ENCODE measurements around the gene BICDL1. TPM values are rescaled to one million over a fixed set of nuclear protein-coding genes. Genes with fewer than 3 reads are reported as not detected.

The BICDL1 gene
- total RNA-seq, 4 donors from 2014 or later, result 127 to 207 (median 129) TPM

DNA sequence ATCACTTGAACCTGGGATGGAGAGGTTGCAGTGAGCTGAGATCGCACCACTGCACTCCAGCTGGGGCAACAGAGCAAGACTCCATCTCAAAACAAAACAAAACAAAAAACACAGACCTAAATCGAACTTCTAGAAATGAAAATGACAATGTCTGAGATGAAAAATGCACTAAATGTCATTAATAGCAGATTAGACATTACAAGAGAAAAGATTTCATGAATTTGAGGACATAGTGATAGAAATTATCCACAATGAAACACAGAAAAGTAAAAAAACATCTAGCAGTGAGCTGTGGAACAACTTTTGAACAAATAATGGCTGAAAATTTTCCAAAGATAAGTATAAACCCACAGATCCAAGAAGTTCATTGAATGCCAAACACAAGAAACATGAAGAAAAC is 35.2 kb downstream of the BICDL1 start:
- 93% methylated on average over 2 of the region's 2 CpGs for WGBS
- H3K4me1 ChIP-seq, result no peaks in the 10 kb centered on the region
- no peak for DNase-seq (ENCODE audit: low spot score in 2 of 2)
- no peak for TF ChIP-seq POLR2AphosphoS5 (IDR thresholded peaks at IDR 0.05)
- no peak for TF ChIP-seq EP300 (IDR thresholded peaks at IDR 0.05)
- TF ChIP-seq, protein P1, sequence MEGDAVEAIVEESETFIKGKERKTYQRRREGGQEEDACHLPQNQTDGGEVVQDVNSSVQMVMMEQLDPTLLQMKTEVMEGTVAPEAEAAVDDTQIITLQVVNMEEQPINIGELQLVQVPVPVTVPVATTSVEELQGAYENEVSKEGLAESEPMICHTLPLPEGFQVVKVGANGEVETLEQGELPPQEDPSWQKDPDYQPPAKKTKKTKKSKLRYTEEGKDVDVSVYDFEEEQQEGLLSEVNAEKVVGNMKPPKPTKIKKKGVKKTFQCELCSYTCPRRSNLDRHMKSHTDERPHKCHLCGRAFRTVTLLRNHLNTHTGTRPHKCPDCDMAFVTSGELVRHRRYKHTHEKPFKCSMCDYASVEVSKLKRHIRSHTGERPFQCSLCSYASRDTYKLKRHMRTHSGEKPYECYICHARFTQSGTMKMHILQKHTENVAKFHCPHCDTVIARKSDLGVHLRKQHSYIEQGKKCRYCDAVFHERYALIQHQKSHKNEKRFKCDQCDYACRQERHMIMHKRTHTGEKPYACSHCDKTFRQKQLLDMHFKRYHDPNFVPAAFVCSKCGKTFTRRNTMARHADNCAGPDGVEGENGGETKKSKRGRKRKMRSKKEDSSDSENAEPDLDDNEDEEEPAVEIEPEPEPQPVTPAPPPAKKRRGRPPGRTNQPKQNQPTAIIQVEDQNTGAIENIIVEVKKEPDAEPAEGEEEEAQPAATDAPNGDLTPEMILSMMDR (IDR thresholded peaks at IDR 0.05), result no peak
- no peak for TF ChIP-seq POLR2A (IDR thresholded peaks at IDR 0.05)
- H3K9me3 ChIP-seq, result no peaks in the 10 kb centered on the region
- H3K36me3 ChIP-seq, result no peaks in the 10 kb centered on the region
- H3K4me3 ChIP-seq, result no peak overlapping the region
- no peaks in the 10 kb centered on the region for H3K27me3 ChIP-seq
- H3K27ac ChIP-seq, result no peak overlapping the region

DNA sequence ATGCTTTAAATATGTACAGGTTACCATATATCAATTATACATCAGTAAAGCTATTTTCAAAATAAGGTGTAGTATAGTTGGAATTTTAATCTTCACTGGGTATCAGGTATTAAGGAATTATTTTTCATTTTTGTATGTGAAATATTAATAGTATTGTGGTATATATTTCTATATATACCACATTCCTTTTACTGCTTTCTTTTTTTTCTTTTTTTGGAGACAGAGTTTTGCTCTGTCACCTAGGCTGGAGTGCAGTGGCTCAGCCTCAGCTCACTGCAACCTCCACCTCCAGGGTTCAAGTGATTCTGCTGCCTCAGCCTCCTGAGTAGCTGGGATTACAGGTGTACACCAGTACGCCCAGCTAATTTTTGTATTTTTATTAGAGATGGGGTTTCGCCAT is 36.6 kb downstream of the BICDL1 start:
- H3K9me3 ChIP-seq, result no peaks in the 10 kb centered on the region
- H3K4me1 ChIP-seq, result no peaks in the 10 kb centered on the region
- H3K27me3 ChIP-seq, result no peaks in the 10 kb centered on the region
- no peak overlapping the region for H3K27ac ChIP-seq
- WGBS, result 94% methylated on average over 2 of the region's 2 CpGs
- H3K4me3 ChIP-seq, result no peak overlapping the region
- H3K36me3 ChIP-seq, result no peaks in the 10 kb centered on the region
- TF ChIP-seq POLR2A (IDR thresholded peaks at IDR 0.05) (no peak), EP300 (IDR thresholded peaks at IDR 0.05) (no peak), POLR2AphosphoS5 (IDR thresholded peaks at IDR 0.05) (no peak)
- TF ChIP-seq, protein P1 (IDR thresholded peaks at IDR 0.05), result no peak
- DNase-seq (ENCODE audit: low spot score in 2 of 2), result no peak

- no peak for DNase-seq (ENCODE audit: low spot score in 2 of 2)
- no peaks in the 10 kb centered on the region for H3K4me1 ChIP-seq
- no peaks in the 10 kb centered on the region for H3K9me3 ChIP-seq
- no peaks in the 10 kb centered on the region for H3K27me3 ChIP-seq
- H3K27ac ChIP-seq, result no peak overlapping the region
- H3K36me3 ChIP-seq, result no peaks in the 10 kb centered on the region
- no peak overlapping the region for H3K4me3 ChIP-seq
- no peak for TF ChIP-seq EP300 (IDR thresholded peaks at IDR 0.05)
- no peak for TF ChIP-seq POLR2AphosphoS5 (IDR thresholded peaks at IDR 0.05)
- no peak for TF ChIP-seq POLR2A (IDR thresholded peaks at IDR 0.05)
- TF ChIP-seq, protein P1 (IDR thresholded peaks at IDR 0.05), result no peak
These were observed 43.2 kb downstream of the BICDL1 start for GRCh38 chr12:120032242-120032641.

DNA sequence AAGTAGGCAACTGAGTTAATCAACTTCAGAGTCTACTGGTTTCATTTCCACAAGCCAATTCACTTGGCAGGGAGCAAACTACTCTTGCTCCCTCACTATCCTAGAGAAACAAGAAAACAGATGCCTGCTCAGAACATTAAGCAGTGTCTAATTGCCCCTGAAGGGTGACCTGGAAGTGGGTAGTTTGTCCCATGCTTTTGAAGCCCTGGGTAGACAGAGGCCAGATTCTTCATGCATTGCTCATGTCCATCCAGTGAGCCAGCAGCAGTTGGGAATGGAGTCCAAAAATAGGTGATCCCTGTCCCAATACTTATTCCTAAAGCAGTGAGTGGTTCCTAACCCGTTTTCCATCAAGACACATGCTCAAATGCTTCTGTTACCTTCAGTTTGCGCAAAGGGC is 48.8 kb downstream of the BICDL1 start:
- 82% methylated on average over 2 of the region's 2 CpGs for WGBS
- Histone ChIP-seq H3K27ac (no peak overlapping the region), H3K9me3 (no peaks in the 10 kb centered on the region), H3K27me3 (no peaks in the 10 kb centered on the region), H3K4me3 (no peak overlapping the region), H3K4me1 (peaks cover 10% of the 10 kb centered on the region), H3K36me3 (no peaks in the 10 kb centered on the region)
- DNase-seq (ENCODE audit: low spot score in 2 of 2), result no peak
- no peak for TF ChIP-seq POLR2A (IDR thresholded peaks at IDR 0.05)
- no peak for TF ChIP-seq POLR2AphosphoS5 (IDR thresholded peaks at IDR 0.05)
- no peak for TF ChIP-seq EP300 (IDR thresholded peaks at IDR 0.05)
- TF ChIP-seq, protein P1 (IDR thresholded peaks at IDR 0.05), result no peak

GRCh38 chr12:120039711-120040110 is 50.7 kb downstream of the BICDL1 start:
- peaks cover 17% of the 10 kb centered on the region for H3K4me1 ChIP-seq
- no peak for DNase-seq (ENCODE audit: low spot score in 2 of 2)
- TF ChIP-seq POLR2A (IDR thresholded peaks at IDR 0.05) (no peak), EP300 (IDR thresholded peaks at IDR 0.05) (no peak), POLR2AphosphoS5 (IDR thresholded peaks at IDR 0.05) (no peak)
- TF ChIP-seq, protein P1 (IDR thresholded peaks at IDR 0.05), result no peak
- no peaks in the 10 kb centered on the region for H3K36me3 ChIP-seq
- H3K27me3 ChIP-seq, result no peaks in the 10 kb centered on the region
- H3K27ac ChIP-seq, result no peak overlapping the region
- WGBS, result 85% methylated on average over 3 of the region's 3 CpGs
- H3K9me3 ChIP-seq, result no peaks in the 10 kb centered on the region
- H3K4me3 ChIP-seq, result no peak overlapping the region

Measured in suprapubic skin (tissue), 4 donors.